GM18858 (cell line): ENCODE measurements around the gene ABCB10.
"Not testable (repeated sequence)": the region's sequence is repeated elsewhere in the genome, so short reads cannot be mapped to it uniquely, and the experiment has no call there.

ENCODE experiments used
- ATAC-seq: cut with Tn5 transposase; IDR thresholded peaks from one replicate; pipeline ENCODE4 v1.9.1; 2021; ENCODE audit not compliant: unreplicated experiment

ABCB10 gene

DNA sequence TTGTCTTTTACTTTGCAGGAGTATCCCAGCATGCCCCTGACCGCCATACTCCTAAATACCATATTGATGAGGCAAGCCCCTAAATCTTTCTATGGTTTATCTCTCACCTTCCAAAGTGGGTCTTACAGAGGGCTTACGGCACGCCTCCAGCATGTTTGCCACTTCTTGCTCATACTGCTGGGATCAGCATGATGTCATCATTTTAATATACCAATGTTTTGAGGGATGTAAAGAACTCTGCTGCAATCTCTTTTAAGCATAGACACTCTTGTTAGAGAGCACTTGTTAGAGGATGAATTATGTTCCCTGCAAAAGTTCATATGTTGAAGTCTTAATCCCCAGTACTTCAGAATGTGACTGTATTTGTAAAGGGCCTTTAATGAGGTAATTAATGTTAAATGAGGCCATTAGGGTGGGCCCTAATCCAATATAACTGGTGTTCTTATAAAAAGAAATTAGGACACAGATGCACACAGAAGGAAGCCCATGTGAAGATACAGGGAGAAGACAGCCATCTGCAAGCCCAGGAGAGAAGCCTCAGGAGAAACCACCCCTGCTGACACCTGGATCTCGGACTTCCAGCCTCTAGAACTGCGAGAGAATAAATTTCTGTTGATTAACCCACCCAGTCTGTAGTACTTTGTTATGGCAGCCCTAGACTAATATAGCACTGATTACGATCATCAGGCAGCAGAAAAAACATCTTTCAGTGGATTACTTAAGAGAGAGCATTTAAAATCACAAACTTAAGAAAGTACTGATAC lies 16.4 kb upstream of the ABCB10 start:
- no peak for ATAC-seq

DNA sequence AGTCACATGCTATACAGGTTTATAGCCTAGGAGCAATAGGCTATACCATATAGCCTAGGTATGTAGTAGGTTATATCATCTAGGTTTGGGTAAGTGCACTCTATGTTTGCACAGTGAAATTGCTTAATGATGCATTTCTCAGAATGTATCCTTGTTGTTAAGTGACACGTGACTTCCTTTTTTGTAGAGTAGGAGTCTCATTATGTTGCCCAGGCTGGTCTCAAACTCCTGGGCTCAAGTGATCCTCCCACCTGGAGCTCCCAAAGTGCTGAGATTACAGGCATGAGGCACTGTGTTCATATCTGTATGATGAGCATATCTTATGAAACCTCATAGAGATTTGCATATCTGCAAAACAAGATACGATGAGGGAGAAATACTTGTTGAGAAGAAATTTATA lies 13.8 kb upstream of the ABCB10 start:
- ATAC-seq: no peak

DNA sequence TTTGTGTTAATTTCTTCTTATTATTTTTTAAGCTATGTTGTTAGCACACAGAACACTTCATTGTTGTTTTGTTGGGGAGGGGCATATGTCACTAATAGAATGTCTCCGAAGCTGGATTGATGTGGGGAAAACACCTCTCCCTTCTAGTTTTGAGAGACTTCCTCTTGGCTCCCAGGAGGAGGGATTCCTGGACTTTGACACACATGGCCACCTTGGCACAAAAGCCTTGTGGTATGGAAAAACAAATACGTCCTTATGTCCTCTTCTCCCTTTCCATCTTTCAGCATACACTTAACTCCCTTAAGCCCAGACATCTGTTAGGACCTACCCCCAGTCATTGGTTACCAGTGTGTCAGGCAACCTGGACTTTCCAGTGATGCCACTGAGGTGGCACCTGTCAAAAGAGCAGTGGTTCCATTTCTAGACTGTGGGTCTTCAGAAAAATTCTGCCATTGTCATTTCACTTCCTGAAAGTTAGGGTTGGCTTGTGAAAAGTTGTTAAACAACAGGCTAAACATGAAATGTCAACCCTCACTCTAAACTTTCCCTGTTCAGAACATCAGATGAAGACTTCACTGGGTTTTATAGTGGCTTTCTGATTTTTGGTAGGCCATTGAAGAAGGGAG lies 12.5 kb upstream of the ABCB10 start:
- ATAC-seq: no peak

DNA sequence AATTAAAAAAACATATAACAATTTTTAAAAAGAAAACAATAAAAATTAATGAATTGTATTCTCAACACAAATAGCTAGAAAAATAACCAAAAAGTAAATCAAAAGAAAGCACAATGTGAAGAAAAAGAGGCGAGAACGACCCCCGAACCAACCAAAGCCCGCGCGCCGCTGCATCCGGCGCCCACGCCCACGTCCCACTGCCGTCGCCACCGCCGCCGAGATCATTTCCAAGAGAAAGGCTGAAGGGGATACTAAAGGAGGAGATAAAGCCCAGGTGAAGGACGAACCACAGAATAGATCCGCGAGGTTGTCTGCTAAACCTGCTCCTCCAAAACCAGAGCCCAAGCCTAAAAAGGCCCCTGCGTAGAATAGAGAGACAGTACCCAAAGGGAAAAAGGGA lies 11.8 kb upstream of the ABCB10 start:
- no peak for ATAC-seq

DNA sequence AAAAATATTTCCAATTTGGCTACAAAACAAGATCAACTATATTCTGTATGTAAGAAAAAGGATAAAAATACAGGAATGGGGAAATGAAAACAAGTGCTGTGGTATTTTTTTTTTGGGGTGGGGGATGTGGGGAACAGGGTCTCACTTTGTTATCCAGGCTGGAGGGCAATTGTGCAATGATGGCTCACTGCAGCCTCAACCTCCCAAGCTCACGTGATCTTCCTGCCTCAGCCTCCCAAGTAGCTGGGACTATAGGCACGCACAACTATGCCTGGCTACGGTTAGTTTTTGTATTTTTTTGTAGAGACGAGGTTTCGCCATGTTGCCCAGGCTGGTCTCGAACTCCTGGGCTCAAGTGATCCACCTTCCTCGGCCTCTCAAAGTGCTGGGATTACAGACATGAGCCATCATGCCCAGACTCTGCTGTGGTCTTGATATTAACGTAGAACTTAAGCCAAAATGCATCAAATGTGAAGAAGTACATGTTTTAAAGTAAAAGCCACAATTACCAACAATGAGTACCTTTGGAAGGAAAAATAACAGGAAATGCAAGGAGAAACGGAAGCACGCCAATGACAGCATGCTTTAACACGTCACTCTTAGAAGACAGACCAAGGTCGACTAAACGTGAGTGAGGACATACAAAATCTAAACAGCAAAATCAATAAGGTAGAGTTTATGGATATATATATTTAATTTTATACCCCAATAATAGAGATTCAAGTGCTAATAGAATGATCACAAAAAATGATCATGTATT lies 8.8 kb upstream of the ABCB10 start:
- ATAC-seq: no peak

DNA sequence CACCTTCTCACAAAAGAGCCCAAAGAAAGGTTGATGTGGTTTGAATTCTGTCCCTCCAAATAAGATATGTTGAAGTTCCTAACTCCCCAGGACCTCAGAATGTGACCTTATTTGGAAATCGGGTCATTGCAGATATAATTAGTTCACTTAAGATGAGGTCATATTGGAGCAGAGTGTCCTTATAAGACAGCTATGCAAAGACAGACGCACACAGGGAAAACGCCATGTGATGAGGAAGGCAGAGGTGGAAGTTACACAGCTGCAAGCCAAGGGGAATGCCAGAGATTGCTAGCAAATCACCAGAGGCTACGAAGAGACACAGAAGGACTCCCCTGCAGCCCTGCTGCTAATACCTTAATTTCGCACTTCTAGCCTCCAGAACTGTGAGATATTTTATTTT lies 5.2 kb upstream of the ABCB10 start:
- no peak for ATAC-seq

DNA sequence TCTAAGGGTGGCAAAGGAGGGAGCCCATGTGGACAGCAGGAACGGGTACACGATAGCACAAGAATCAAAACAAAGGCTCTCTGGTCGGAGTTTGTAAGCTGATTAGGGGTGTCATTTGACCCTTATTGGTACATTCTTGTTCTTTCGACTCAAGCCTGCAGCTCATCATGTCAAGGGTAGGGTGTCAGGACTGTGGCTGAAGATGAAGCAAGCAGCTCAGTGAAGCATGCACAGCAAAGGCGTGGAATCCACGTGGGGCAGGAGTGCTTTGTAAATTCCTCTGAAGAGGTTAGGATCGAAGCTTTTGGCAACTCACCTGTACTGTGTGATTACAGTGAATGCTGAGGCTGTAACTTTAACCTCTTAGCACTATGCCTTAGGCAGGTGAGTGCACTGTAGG lies 4.7 kb upstream of the ABCB10 start:
- ATAC-seq: no peak

DNA sequence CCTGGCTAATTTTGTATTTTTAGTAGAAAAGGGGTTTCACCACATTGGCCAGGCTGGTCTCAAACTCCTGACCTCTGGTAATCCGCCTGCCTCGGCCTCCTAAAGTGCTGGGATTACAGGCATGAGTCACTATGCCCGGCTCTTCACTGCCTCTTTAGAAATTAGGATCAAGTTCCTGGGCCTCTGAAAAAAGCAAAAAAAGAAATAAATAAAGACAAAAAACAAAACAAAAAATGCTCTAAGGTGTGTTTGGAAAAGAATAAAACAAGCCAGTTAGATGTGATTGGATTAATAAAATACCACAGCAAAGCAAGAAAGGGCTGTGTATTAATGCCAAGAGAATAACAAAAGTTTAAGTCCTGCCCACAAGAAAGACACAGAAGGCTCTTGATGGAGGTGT lies 4.2 kb upstream of the ABCB10 start:
- ATAC-seq: no peak

DNA sequence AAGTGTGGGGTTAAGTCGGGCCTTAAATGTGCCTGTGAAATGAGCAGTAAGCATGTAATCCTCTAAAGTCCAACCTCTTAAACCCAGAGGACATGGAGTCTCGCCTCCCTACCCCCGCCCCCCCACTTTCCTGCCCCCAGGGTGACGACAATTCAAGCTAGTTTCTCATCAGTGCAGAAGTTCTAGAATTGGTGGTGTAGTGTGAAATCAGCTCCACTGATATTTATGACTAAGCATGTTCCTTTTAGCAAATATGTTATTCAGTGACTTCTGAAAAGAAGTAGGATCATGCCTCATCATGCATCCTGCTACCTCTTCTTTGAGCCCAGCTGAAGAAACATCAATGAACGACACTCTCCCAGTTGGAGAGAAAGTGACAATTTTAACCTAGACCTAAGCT lies 2.6 kb upstream of the ABCB10 start:
- ATAC-seq: no peak

DNA sequence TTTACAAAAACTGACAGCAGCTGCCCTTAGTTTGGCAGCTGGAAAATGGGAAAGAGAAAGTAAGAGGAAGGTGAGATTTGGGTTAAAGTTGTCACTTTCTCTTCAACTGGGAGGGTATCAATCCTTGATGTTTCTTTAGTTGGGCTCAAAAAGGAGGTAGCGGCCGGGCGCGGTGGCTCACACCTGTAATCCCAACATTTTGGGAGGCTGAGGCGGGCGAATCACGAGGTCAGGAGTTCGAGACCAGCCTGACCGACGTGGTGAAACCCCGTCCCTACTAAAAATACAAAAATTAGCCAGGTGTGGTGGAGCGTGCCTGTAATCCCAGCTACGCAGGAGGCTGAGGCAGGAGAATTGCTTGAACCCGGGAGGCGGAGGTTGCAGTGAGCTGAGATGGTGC lies 1.6 kb upstream of the ABCB10 start:
- not testable (repeated sequence) for ATAC-seq

DNA sequence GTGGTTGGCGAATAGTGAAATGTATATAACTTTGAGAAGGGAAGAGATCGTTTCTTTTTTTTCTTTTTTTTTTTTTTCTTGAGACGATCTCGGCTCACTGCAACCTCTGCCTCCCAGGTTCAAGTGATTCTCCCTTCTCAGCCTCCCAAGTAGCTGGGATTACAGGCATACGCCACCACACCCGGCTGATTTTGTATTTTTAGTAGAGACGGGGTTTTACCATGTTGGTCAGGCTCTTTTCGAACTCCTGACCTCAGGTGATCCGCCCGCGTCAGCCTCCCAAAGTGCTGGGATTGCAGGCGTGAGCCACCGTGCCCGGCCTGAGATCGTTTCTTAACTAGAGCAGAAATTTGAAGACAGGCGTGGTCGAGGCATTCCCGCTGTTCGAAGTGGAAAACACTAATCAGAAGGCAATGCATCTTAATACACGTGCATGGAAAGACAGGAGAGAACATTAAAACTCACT lies 862 bp upstream of the ABCB10 start:
- not testable (repeated sequence) for ATAC-seq

DNA sequence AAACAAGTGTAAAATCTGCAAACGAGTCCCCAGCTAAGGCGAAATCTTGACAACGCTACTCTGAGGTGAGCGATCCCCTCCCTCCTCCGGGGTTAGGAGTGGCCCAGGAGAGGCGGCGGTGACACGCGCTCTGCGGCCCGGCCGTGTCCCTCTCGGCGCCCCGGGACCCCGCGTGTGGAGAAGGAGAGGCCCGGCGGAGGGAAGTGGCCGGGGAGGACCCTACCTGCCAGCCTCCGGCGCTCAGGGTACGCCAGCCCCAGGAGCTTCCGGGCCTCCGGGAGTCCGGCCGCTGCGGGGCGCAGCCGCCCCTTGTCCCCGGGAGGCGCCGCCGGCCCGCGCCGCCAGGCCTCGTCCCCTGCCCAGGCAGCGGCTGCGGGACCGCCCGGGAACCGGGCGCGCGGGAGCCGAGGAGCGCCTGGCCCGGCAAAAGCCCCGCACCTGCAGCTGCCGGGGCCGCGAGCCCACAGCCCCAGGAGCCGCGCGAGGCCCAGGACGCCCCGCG lies 543 bp downstream of the ABCB10 start:
- peak; percentile 14 for ATAC-seq

DNA sequence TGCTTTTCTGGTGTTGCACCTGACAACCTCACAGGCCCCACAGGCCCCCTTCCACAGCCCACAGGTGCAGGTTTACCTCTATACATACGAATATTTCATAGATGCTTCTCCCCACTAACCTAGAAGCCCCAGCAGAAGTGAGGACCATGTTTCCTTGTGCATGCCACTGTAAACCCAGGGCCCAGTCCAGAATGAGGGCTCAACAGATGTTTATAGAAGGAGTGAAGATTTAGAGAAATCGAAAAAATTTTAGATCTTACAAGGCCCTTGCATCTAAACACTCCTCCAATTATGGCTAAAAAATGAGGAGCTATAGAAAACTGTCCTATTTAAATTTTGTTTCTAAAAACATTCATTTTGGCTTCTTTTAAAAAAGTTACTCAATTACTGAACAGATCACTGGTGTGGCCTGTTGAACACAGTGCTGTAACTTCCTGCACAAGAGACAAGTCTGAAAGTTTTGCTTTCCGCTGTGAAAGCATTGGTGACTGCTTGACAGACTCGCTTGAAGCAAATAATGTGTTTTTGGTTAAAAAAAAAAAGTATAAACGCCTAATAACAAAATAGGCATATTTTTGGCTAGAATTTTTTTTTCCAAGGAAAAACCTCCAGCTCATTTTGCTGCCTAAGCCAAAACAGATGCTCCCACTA lies 1.2 kb downstream of the ABCB10 start:
- peak; percentile 20 for ATAC-seq

DNA sequence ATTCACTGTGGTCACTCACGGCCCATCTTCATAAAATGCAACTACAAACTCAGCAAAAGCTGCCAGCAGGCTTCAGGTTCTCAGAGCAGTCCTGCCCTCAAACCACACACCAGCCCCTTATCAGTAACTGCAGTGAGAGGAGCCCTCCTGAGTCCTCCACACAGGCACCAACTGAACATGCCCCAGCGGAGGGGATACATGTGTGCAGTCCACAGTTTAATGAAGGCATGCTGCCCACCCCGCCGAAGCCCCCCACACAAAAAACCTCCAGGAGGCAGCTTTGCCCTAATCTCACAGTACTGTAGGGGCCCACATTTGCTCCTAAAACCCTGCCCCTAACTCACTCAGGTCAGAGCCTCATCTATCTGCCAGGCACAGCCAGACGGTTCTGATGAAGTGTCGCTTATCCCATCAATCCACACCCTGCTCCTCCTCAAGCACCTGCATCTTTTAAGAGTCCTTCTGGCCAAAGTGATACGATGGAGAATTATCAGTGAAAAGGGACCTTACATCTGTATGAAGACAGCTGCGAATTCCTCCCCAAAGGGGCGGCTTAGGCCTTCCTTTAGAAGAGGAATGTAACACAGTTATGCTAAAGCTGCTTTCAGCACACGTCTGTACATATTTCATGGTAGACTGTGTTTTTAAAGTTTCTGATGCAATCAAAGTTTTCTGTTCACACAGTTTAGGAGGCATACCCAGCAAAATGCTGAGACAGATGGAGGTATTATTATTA lies 3.5 kb downstream of the ABCB10 start:
- ATAC-seq: no peak

DNA sequence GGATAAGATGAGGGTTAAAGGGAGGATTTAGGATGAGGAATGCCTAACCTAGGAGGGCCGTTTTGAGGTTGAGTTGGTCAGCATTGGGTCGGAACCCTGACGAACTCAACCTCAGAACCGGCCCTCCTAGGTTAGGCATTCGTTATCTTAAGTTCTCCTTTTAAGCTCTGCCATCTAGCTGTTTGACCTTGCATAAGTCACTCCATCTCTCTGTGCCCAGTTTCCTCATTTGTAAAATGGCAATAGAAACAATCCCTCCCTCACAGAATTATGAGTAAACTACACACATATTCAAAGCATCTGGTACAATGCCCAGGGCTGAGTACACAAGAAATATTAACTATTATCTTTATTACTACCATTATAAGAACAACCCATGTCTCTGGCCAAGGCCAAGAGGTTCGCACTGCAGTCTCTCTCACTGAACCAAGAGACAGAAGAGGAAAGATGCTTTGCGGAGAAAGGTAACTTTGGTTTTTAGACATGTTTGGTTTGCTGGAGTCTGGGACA lies 4.8 kb downstream of the ABCB10 start:
- ATAC-seq: no peak

DNA sequence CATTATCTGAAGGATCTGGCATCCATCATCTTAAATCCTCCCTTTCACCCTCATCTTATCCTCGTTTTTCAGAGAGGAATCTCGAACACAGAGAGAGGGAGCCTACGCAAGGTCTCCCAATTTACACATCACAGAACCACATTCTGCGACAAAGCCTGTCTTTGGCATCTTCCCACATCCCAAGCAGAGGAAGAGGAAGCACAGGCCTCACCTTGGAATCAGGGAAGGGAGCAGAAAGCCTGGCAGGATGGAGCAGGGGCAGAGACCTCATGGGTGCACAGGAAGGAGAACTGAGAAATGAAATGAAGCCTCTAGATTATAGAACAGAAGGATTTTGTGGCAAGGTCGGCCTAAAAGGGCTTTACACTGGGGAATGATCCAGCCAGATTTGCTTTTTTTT lies 5.8 kb downstream of the ABCB10 start:
- ATAC-seq: no peak

DNA sequence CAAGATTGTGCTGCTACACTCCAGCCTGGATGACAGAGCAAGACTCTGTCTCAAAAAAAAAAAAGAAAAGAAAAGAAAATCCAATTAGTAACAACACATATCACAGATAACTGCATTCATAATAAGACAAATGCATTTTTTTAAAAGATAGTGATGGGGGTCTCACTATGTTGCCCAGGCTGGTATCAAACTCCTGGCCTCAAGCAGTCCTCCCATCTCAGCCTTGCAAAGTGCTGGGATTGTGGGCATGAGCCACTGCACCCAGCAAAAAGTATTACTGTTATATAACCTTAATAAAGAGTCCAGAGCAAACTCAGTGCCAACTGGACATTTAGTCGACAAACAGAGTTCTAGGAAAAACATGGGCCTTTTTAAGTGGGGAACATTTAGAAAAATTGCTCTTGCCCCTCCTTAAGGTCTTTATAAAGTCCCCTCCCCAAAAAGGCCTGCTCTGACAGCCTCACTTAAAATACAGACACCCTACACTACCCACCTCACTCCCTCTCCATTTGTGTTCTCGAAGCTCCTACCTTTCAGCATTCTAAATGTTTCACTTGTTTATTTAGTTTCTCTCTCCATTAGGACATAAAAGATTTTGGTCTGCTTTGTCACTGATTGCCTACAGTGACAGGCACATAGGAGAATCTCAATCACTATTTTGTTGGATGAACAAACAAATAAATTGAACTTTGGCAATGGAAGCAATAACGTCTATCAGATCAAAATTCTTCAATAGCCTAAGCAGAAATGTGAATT lies 7.5 kb downstream of the ABCB10 start:
- ATAC-seq: no peak

DNA sequence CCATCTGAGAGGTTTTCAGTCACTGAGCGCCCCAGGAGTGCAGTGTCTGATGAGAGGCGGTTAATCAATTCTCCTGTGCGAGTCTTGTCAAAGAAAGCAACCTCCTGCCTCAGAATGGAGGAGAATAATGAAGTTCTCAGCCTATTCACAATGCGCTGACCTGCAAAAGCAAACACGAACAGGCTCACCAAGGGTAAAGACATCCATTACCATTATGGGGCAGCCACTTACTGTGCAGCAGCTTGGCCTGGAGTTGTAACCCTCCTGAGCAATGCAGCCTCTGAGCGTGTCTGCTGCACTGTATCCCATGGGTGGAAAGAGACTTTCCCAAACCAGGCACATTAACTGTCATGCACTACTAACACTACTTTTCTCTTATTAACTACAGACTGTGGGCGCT lies 11.0 kb downstream of the ABCB10 start:
- no peak for ATAC-seq

DNA sequence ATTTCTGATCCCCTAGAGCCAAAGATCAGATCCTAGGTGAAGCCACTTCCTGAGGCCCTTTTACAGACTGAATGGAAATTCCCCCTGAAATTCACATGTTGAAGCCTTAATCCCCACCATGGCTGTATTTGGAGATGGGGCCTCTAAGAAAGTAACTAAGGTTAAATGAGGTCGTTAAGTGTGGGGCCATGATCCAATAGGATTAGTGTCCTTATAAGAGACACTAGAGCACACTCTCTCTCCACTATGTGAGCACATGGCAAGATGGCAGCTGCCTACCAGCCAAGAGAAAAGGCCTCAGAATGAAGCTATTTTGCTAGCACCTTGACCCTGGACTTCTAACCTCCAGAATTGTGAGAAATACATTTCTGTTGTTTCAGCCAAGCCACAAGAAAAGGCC lies 13.9 kb downstream of the ABCB10 start:
- ATAC-seq: no peak
